ENCODE measurements around the gene STARD3. TPM values are rescaled to one million over a fixed set of nuclear protein-coding genes. Genes with fewer than 3 reads are reported as not detected.
A peak's percentile ranks its signal among the peaks of the same experiment; 100 is the strongest.

STARD3 gene
- total RNA-seq, 1 donor from 2014 or later, result 62.0 TPM

DNA sequence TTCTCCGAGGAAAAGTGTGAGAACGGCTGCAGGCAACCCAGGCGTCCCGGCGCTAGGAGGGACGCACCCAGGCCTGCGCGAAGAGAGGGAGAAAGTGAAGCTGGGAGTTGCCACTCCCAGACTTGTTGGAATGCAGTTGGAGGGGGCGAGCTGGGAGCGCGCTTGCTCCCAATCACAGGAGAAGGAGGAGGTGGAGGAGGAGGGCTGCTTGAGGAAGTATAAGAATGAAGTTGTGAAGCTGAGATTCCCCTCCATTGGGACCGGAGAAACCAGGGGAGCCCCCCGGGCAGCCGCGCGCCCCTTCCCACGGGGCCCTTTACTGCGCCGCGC lies 62.8 kb downstream of the STARD3 start, which contains the start of gene ERBB2:
TSS of gene ERBB2 (plus strand) at position 247 of the 330 bp plus-strand sequence. CDS start 175 bp downstream, outside the sequence.
- peak within 1 kb of the TSS; percentile 97 for H3K27ac Mint-ChIP-seq
- H3K4me1 Mint-ChIP-seq (ENCODE audit: unreplicated experiment), result peaks cover 46% of the 10 kb centered on the region
- H3K27me3 Mint-ChIP-seq, result no peaks in the 10 kb centered on the region
- no peak for DNase-seq (ENCODE audit: extremely low spot score, unreplicated experiment)
- peaks cover 6% of the 10 kb centered on the region for H3K36me3 Mint-ChIP-seq
- H3K9me3 Mint-ChIP-seq, result no peaks in the 10 kb centered on the region
- peak within 1 kb of the TSS; percentile 99 for H3K4me3 Mint-ChIP-seq
- TF ChIP-seq, protein P1, sequence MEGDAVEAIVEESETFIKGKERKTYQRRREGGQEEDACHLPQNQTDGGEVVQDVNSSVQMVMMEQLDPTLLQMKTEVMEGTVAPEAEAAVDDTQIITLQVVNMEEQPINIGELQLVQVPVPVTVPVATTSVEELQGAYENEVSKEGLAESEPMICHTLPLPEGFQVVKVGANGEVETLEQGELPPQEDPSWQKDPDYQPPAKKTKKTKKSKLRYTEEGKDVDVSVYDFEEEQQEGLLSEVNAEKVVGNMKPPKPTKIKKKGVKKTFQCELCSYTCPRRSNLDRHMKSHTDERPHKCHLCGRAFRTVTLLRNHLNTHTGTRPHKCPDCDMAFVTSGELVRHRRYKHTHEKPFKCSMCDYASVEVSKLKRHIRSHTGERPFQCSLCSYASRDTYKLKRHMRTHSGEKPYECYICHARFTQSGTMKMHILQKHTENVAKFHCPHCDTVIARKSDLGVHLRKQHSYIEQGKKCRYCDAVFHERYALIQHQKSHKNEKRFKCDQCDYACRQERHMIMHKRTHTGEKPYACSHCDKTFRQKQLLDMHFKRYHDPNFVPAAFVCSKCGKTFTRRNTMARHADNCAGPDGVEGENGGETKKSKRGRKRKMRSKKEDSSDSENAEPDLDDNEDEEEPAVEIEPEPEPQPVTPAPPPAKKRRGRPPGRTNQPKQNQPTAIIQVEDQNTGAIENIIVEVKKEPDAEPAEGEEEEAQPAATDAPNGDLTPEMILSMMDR (conservative IDR thresholded peaks at IDR 0.05), result no peak

DNA sequence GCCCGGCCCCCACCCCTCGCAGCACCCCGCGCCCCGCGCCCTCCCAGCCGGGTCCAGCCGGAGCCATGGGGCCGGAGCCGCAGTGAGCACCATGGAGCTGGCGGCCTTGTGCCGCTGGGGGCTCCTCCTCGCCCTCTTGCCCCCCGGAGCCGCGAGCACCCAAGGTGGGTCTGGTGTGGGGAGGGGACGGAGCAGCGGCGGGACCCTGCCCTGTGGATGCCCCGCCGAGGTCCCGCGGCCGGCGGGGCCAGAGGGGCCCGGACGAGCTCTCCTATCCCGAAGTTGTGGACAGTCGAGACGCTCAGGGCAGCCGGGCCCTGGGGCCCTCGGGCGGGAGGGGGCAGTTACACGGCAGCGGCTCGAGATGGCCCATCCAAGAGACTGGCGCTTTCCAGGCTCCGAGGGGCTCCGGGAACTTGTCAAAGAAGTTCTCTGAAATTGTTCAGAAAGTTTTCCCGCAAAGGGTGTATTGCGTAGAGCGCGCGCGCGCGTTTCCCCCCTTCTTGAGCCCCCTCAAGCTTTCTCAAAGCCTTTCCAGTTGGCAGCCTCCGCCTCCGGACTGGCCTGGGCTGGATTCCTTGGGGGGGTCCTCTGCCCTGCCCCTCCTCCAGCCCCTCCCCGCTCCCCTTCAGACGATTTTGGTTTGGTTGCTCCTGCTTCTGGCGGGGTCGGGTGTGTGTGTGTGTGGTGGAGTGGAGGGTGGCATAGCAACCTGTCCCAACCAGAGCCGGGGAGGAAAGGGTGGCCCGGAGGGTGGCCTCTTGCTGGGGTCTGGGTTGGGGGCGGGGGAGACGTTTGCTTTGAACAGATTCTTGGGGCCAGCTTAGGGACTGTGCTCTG lies 63.4 kb downstream of the STARD3 start:
- peaks cover 45% of the 10 kb centered on the region for H3K4me1 Mint-ChIP-seq (ENCODE audit: unreplicated experiment)
- peak; percentile 77 for DNase-seq (ENCODE audit: extremely low spot score, unreplicated experiment)
- H3K36me3 Mint-ChIP-seq, result peaks cover 6% of the 10 kb centered on the region
- no peaks in the 10 kb centered on the region for H3K27me3 Mint-ChIP-seq
- H3K4me3 Mint-ChIP-seq, result peak overlapping the region; percentile 99
- no peaks in the 10 kb centered on the region for H3K9me3 Mint-ChIP-seq
- peak overlapping the region; percentile 97 for H3K27ac Mint-ChIP-seq
- TF ChIP-seq, protein P1 (conservative IDR thresholded peaks at IDR 0.05), result no peak

DNA sequence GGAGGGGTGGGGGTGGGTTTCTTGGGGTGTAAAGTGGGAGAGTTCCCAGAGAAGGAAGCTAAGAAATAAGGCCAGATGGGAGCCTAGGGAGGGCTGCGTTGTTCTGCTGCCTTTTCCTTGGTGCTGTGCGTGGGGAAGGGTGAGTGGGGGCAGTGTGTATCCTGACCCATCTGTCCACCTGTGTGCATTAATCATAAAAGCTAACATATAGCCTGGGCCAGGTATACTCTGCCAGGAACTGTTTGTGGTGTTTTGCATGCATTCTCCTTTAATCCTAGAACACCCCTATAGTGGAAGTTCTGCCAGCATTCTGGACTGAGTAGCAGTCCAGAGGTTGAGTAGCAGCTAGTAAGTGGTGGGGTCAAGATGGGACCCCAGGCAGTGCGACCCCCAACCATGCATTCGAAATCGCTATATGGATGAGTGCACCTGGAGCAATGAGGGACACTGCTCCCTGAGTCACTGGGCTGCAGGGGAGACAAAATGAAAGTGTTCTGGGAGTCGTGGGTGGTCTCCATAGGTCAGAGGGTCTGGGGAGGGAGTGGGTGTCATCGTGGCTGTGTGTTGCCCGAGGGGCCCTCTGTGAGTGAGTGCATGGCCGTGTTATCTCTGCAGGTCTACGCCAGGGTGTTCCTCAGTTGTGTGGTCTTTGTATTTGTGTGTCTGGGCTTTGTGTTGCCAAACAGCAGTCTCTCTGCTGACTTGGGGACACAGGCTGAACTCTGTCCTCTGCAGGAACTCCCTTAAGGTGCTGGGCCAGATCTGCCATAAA lies 64.3 kb downstream of the STARD3 start:
- DNase-seq (ENCODE audit: extremely low spot score, unreplicated experiment), result no peak
- TF ChIP-seq, protein P1 (conservative IDR thresholded peaks at IDR 0.05), result no peak
- Mint-ChIP-seq H3K36me3 (peaks cover 6% of the 10 kb centered on the region), H3K27ac (peak overlapping the region; percentile 89), H3K9me3 (no peaks in the 10 kb centered on the region), H3K4me1 (ENCODE audit: unreplicated experiment) (peaks cover 41% of the 10 kb centered on the region), H3K27me3 (no peaks in the 10 kb centered on the region), H3K4me3 (peak overlapping the region; percentile 99)

DNA sequence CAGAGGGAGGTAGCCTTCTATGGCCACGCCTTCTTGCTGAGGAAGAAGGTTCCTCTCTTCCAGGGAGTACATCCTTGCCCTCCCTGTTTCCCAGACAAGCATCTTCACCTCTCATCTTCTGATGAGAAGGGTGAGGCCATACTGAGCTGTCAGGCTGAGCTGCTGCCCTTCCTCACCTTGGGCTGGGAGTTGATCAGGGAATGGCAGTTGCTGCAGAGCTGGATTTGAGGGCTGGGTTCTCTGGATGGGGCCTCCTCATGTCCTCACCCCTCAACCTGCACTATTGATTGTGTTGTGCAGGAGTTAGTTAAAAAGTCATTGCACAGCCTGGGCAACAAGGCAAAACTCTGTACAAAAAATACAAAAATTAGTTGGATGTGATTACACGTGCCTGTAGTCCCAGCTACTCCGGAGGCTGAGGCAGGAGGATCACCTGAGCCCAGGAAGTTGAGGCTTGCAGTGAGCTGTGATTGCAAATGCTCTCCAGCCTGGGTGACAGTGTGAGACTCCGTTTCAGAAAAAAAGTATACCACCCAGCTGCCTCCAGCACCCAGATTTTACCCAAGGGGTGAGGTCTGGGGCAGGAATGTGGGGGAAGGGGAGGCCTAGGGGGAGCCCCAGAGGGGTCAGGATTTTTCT lies 65.0 kb downstream of the STARD3 start:
- no peak for DNase-seq (ENCODE audit: extremely low spot score, unreplicated experiment)
- TF ChIP-seq, protein P1 (conservative IDR thresholded peaks at IDR 0.05), result no peak
- Mint-ChIP-seq H3K27ac (peak overlapping the region; percentile 89), H3K9me3 (no peaks in the 10 kb centered on the region), H3K27me3 (no peaks in the 10 kb centered on the region), H3K4me3 (peak overlapping the region; percentile 99), H3K4me1 (ENCODE audit: unreplicated experiment) (peaks cover 41% of the 10 kb centered on the region), H3K36me3 (peaks cover 6% of the 10 kb centered on the region)
